DOHH2 (cell line): ENCODE results near the gene ADAMTSL5.

Experiments used
- H3F3A ChIP-seq: fragments of 200-600 bp; sonication (generic), shearing (Covaris generic); 2 replicates; pipeline ENCODE4 v1.6.0; 2016; ENCODE audit warnings: antibody characterized with exemption, mild to moderate bottlenecking; ENCODE audit not compliant: control insufficient read depth, insufficient read depth
- H3K27ac ChIP-seq: fragments of 200-600 bp; sonication (generic); 2 replicates; pipeline ENCODE4 v1.5.1; 2014; ENCODE audit warnings: low read depth, mild to moderate bottlenecking, low read length, moderate library complexity
- H3K27me3 ChIP-seq: fragments of 200-600 bp; sonication (generic); 2 replicates; pipeline ENCODE4 v1.6.1; 2014; ENCODE audit warnings: mild to moderate bottlenecking, low read length, mixed read lengths; ENCODE audit not compliant: control insufficient read depth
- H3K36me3 ChIP-seq: fragments of 200-600 bp; sonication (generic); 2 replicates; pipeline ENCODE4 v1.6.1; 2014; ENCODE audit warnings: mild to moderate bottlenecking, low read length, moderate library complexity, mixed read lengths; ENCODE audit not compliant: control insufficient read depth
- H3K4me1 ChIP-seq: fragments of 200-600 bp; sonication (generic); 2 replicates; pipeline ENCODE4 v1.6.1; 2014; ENCODE audit warnings: mild to moderate bottlenecking, low read length, mixed read lengths; ENCODE audit not compliant: control insufficient read depth
- H3K4me2 ChIP-seq: fragments of 200-600 bp; sonication (generic); 2 replicates; pipeline ENCODE4 v1.6.0; 2014; ENCODE audit warnings: mild to moderate bottlenecking, low read length, moderate library complexity
- H3K4me3 ChIP-seq: fragments of 200-600 bp; sonication (generic); 2 replicates; pipeline ENCODE4 v1.5.1; 2014; ENCODE audit warnings: mild to moderate bottlenecking, low read length, mixed read lengths
- H3K79me2 ChIP-seq: fragments of 200-600 bp; sonication (generic); 2 replicates; pipeline ENCODE4 v1.6.1; 2014; ENCODE audit warnings: mild to moderate bottlenecking, low read length, mixed read lengths; ENCODE audit not compliant: control insufficient read depth
- H3K9me2 ChIP-seq: fragments of 200-600 bp; sonication (generic); replicated peaks from 2 replicates; pipeline ENCODE4 v1.6.1; 2014; ENCODE audit warnings: mild to moderate bottlenecking, low read length, mixed read lengths; ENCODE audit not compliant: control insufficient read depth
- H3K9me3 ChIP-seq: fragments of 200-600 bp; sonication (generic); 2 replicates; pipeline ENCODE4 v1.6.1; 2014; ENCODE audit warnings: antibody characterized with exemption, low read length, mixed read lengths; ENCODE audit not compliant: control insufficient read depth, insufficient read depth
- H4K20me1 ChIP-seq: fragments of 200-600 bp; sonication (generic); 2 replicates; pipeline ENCODE4 v1.6.0; 2014; ENCODE audit warnings: low read depth, mild to moderate bottlenecking, antibody characterized with exemption, low read length, moderate library complexity; ENCODE audit not compliant: control insufficient read depth, insufficient read depth
- CTCF ChIP-seq: fragments of 200-600 bp; sonication (generic); IDR thresholded peaks from one replicate; pipeline ENCODE4 v1.5.1; 2014; ENCODE audit warnings: antibody characterized with exemption, mild to moderate bottlenecking, low read depth, low read length; ENCODE audit not compliant: poor library complexity, severe bottlenecking
- EZH2phosphoT487 ChIP-seq: fragments of 200-600 bp; sonication (generic); IDR thresholded peaks from 2 replicates; pipeline ENCODE4 v1.6.1; 2017; ENCODE audit warnings: borderline replicate concordance, mild to moderate bottlenecking, antibody characterized with exemption, low read length, moderate library complexity, mixed read lengths

The ADAMTSL5 gene

GRCh38 chr19:1487576-1488281 is 25.1 kb downstream of the ADAMTSL5 start:
- no peaks in the 10 kb centered on the region for H3K36me3 ChIP-seq
- TF ChIP-seq CTCF (no peak), EZH2phosphoT487 (no peak)
- H3F3A ChIP-seq, result no peaks in the 10 kb centered on the region
- no peak overlapping the region for H3K27ac ChIP-seq
- no peaks in the 10 kb centered on the region for H3K27me3 ChIP-seq
- 0 out of 2 replicates have a peak, but pooled peaks cover 3% of the 10 kb centered on the region for H4K20me1 ChIP-seq
- no peak overlapping the region for H3K4me2 ChIP-seq
- H3K4me1 ChIP-seq, result peaks cover 15% of the 10 kb centered on the region
- H3K9me3 ChIP-seq, result no peaks in the 10 kb centered on the region
- H3K79me2 ChIP-seq, result no peaks in the 10 kb centered on the region
- H3K4me3 ChIP-seq, result no peak overlapping the region
- no peaks in the 10 kb centered on the region for H3K9me2 ChIP-seq

DNA sequence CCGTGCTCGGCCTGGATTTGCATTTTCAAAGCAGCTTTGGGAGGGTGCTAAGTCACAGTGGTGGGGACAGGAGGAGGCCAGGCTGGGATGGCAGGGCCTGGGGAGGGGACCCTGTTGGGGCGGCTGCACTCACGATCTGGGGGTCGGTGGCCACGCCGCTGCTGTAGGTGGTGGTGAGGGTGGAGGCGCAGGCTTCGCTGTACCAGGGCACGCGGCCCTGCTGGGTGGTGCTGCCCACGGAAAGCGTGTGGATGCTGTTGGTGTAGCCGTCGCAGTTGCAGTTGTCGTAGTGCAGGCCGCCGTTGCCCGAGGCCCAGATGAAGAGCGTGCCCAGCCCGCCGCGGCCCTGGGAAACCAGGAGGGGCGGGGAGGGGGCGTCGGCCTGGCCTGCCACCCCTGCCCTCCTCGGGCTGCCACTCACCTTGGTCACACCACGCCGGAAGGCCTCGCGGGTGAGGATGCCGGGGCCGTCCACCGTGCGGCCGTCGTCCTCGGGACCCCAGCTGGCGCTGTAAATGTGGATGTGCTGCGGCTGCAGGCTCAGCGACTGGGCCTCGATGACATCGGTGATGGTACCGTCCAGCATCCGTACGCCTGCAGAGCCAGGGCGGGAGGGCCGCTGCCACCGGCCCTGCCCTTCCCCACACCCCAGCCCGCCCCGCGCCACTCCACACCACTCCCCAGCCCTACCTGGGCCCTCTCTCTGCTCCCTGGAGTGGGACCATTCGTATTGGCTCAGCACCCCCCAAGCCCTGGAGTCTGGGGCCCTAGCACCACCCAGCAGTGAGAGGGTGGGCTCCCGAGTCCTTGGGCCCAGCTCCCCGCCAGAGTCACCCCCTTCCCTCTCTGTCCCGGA is 25.9 kb downstream of the ADAMTSL5 start:
- peaks cover 15% of the 10 kb centered on the region for H3K4me1 ChIP-seq
- 0 out of 2 replicates have a peak, but pooled peaks cover 3% of the 10 kb centered on the region for H4K20me1 ChIP-seq
- no peaks in the 10 kb centered on the region for H3K79me2 ChIP-seq
- no peaks in the 10 kb centered on the region for H3K36me3 ChIP-seq
- H3K9me2 ChIP-seq, result no peaks in the 10 kb centered on the region
- no peaks in the 10 kb centered on the region for H3F3A ChIP-seq
- H3K4me2 ChIP-seq, result no peak overlapping the region
- H3K27me3 ChIP-seq, result no peaks in the 10 kb centered on the region
- TF ChIP-seq CTCF, result no peak
- no peak for TF ChIP-seq EZH2phosphoT487
- no peak overlapping the region for H3K27ac ChIP-seq
- H3K9me3 ChIP-seq, result no peaks in the 10 kb centered on the region
- no peak overlapping the region for H3K4me3 ChIP-seq

GRCh38 chr19:1483979-1484428 is 28.8 kb downstream of the ADAMTSL5 start:
- peaks cover 8% of the 10 kb centered on the region for H3K4me1 ChIP-seq
- H3K79me2 ChIP-seq, result no peaks in the 10 kb centered on the region
- no peak for TF ChIP-seq CTCF
- no peak for TF ChIP-seq EZH2phosphoT487
- H3K27me3 ChIP-seq, result no peaks in the 10 kb centered on the region
- no peaks in the 10 kb centered on the region for H3K9me2 ChIP-seq
- H3K27ac ChIP-seq, result no peak overlapping the region
- H4K20me1 ChIP-seq, result no peaks in the 10 kb centered on the region
- H3K4me3 ChIP-seq, result no peak overlapping the region
- H3F3A ChIP-seq, result 0 out of 2 replicates have a peak, but pooled peaks cover 2% of the 10 kb centered on the region
- H3K4me2 ChIP-seq, result no peak overlapping the region
- no peaks in the 10 kb centered on the region for H3K36me3 ChIP-seq
- no peaks in the 10 kb centered on the region for H3K9me3 ChIP-seq
